H1 (cell line): ENCODE data around the gene ATP10D. TPM values are rescaled to one million over a fixed set of nuclear protein-coding genes. Genes with fewer than 3 reads are reported as not detected.

Experiments used
- ASH2L ChIP-seq: fragments of 200-600, 300-600 bp; sonication (generic); IDR thresholded peaks from one replicate; pipeline ENCODE4 v1.7.1; 2017; ENCODE audit warnings: low read length
- CEBPB ChIP-seq: IDR thresholded peaks from 2 replicates; pipeline ENCODE4 v1.6.1; 2012; ENCODE audit warnings: low read depth, low read length
- SP4 ChIP-seq: IDR thresholded peaks from 2 replicates; pipeline ENCODE4 v1.6.1; 2012; ENCODE audit warnings: low read length, inconsistent platforms
- polyA plus RNA-seq, 7 experiments: library from polyadenylated mRNA; depleted of rRNA in 3 of 7; stranded (reverse) in 5 of 7; unstranded in 2 of 7; fragments of >200 nt in 5 of 7; fragments of 200-250 nt in 2 of 7; gene quantifications; 1 replicate in 5 of 7; 2 replicates in 1 of 7; 4 replicates in 1 of 7; pipeline versions ENCODE4 v1.2.1 to v1.2.3, GENCODE V29; 2011 to 2013; ENCODE audit warnings: missing spikeins in 2 of 7, mixed read lengths in 2 of 7
- total RNA-seq: library from RNA; stranded (reverse); fragmentation: NEBNext Ultra II Directional; extraction: Animal tissue kit (Norgen Biotek cat#: 25700); gene quantifications from 2 replicates; pipeline ENCODE4 v1.2.1, GENCODE V29; 2021

ATP10D gene
- total and polyA plus RNA-seq, 2 of the 8 experiments (the other 6 are each of a cell fraction or from before 2014, with no cell fraction given), result 2.9 to 5.9 TPM

DNA sequence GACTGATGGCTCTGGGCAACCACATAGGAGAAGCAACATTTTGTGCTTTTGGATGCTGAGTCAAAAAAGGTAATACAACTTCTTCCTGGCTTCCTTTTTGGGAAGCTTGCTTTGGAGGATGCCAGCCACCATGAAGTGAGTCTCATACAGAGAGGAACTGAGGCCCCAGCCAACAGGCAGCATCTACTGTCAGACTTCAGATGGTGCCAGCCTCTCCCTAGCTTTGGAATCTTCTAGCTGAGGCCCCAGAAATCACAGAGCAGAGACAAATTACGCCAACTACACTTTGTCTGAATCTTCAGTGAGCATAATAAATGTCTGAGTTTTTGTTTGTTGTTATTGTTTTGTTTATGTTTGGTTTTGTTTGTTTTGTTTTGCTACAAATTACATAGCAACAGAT, 136.1 kb downstream of the ATP10D start (continued):
- TF ChIP-seq SP4, result no peak
- no peak for TF ChIP-seq CEBPB
- no peak for TF ChIP-seq ASH2L
